ENCODE results near the gene KLHL10.
A peak's percentile ranks its signal among the peaks of the same experiment; 100 is the strongest.
"Not testable (repeated sequence)": the region's sequence is repeated elsewhere in the genome, so short reads cannot be mapped to it uniquely, and the experiment has no call there.

The KLHL10 gene

DNA sequence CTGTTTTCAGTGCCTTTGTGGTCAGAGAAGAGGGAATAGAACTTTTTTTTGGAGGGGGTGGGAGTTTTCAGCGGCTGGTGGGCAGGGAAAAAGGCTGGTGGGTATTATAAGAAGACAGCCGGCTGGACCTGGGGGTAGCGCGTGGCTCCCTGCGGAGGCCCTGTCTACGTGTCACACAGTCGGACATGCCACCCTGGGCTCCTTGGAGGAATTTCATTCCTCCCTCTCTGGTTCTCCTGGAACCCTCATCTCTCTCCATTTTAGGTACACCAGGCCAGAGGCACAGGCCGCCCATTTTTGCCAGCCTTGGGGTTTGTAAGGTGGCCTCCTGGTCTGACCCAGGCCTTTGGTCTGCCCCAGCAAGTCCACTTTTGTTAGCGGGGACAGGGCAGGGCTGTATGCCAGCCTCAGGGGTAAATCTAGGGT, 23.9 kb upstream of the KLHL10 start:
- DNase-seq = no peak

GRCh38 chr17:41814195-41814594, 23.4 kb upstream of the KLHL10 start:
- no peak for DNase-seq

GRCh38 chr17:41816637-41817320, 20.8 kb upstream of the KLHL10 start:
- no peak for DNase-seq

DNA sequence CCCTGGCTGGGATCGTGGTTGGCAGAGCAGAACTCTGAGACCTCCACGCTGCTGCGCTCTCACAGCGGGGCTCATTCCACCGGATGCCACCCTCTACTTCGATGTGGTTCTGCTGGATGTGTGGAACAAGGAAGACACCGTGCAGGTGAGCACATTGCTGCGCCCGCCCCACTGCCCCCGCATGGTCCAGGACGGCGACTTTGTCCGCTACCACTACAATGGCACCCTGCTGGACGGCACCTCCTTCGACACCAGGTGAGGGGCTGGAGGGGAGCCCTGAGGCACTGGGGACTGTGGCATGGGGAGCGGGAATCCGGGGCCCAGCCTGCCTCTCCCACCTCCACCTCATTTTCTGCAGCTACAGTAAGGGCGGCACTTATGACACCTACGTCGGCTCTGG, 19.6 kb upstream of the KLHL10 start:
- no peak for DNase-seq

DNA sequence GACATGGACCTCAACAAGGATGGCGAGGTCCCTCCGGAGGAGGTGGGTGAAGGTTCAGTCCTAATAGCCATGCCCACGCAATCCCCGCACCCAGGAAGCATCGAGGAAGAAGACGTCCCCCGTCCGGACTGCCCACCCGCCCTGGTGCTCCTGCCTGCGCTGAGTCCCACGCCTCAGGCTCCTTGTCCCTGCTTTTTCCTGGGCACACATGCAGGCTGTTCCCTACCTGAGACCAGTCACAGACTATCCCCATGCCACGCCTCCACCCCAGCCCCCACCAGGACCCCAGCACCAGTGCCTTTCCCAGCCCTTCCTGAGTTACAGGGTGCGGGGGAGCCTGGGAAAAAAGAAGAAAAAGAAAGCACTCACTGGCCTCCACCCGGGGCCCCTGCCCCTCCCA, 15.8 kb upstream of the KLHL10 start:
- DNase-seq = no peak

DNA sequence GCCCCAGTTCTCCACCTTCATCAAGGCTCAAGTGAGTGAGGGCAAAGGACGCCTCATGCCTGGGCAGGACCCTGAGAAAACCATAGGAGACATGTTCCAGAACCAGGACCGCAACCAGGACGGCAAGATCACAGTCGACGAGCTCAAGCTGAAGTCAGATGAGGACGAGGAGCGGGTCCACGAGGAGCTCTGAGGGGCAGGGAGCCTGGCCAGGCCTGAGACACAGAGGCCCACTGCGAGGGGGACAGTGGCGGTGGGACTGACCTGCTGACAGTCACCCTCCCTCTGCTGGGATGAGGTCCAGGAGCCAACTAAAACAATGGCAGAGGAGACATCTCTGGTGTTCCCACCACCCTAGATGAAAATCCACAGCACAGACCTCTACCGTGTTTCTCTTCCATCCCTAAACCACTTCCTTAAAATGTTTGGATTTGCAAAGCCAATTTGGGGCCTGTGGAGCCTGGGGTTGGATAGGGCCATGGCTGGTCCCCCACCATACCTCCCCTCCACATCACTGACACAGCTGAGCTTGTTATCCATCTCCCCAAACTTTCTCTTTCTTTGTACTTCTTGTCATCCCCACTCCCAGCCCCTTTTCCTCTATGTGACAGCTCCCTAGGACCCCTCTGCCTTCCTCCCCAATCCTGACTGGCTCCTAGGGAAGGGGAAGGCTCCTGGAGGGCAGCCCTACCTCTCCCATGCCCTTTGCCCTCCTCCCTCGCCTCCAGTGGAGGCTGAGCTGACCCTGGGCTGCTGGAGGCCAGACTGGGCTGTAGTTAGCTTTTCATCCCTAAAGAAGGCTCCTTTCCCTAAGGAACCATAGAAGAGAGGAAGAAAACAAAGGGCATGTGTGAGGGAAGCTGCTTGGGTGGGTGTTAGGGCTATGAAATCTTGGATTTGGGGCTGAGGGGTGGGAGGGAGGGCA, 15.1 kb upstream of the KLHL10 start:
- DNase-seq = no peak

DNA sequence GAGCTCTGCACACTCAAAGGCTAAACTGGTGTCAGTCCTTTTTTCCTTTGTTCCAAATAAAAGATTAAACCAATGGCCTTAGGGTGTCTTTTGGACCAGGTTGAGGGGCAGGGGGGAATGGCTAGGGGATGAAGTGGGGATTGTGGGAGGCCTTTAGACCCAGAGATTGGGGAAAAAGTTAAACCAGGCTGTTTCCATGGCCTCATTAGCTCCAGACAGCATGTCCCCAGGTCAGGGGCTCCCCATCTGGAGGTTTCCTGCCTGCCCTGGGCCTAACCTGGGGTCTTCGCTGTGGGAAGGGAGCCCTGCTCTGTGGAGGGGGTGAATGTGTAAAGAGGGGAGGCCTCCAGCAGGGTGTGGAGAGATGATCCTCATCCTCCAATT, 14.5 kb upstream of the KLHL10 start:
- DNase-seq = no peak

DNA sequence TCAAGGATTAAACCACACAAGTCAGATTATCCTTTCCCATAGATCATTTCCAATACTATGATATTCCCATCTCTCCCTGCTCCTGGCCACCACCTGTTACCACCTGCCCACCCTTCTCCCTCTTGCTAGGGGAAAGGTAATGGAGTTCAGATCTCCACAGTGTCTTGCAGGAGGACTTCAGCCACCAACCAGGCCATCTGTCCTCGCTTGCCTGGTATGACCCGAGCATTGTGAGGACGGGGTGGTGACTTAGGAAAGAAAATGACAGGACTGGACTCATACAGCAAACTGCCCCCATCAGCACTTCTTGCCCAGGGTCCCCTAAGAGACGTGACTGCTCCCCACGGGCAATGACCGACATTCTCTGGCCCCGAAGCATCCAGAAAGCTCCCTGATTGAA, 14.0 kb upstream of the KLHL10 start:
- no peak for DNase-seq

DNA sequence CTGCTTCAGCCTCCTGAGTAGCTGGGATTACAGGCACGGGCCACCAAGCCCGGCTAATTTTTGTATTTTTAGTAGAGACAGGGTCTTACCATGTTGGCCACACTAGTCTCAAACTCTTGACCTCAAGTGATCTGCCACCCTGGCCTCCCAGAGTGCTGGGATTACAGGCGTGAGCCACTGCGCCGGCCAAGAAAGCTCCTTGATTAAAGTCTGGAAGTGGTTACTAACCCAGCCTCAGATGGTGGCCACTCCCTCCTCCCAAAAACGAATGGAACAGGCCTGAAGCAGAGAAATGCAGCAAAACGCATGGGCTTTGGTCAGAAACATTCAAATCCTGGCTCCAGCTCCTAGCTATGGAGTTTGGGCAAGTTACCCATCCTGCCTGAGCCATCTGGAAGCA, 13.5 kb upstream of the KLHL10 start:
- no peak for DNase-seq

- DNase-seq = no peak
These were observed 12.3 kb upstream of the KLHL10 start for GRCh38 chr17:41825175-41825845.

- DNase-seq = not testable (repeated sequence)
These were observed 7.7 kb upstream of the KLHL10 start for GRCh38 chr17:41829961-41830360.

GRCh38 chr17:41835214-41835799, 2.3 kb upstream of the KLHL10 start:
- DNase-seq = no peak

- peak; percentile 44 for DNase-seq
These were observed 1.6 kb upstream of the KLHL10 start, which contains the start of gene NT5C3B for GRCh38 chr17:41835800-41836549. NT5C3B (minus strand) TSS chr17:41836232; CDS start chr17:41836193, 39 bp downstream.

- no peak for DNase-seq
These were observed 952 bp upstream of the KLHL10 start for GRCh38 chr17:41836550-41837196.

DNA sequence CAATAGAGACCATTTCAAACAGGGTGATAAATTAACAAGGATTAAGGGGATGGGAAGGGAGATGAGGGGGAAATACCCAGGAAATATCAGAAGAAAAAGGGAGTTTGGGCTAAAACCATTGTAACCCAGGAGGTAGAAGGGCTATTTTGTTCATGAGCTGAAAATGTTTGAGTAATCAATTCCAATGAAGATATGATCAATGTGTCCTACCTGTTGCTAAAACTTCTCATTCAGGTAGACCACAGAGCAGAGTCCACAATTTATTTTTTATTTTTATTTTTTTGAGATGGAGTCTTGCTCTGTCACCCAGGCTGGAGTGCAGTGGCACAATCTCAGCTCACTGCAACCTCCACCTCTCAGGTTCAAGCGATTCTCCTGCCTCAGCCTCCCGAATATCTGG, 1.8 kb downstream of the KLHL10 start:
- not testable (repeated sequence) for DNase-seq

DNA sequence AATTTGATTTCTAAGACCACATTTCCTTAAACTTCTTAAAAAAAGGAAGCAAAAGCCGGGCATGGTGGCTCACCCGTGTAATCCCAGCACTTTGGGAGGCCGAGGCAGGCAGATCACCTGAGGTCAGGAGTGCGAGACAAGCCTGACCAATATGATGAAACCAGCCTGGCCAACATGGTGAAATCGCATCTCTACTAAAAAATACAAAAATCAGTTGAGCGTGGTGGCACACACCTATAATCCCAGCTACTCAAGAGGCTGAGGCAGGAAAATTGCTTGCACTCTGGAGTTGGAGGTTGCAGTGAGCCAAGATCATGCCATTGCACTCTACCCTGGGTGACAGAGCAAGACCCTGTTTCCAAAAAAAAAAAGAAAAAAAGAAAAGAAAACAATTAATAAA, 3.2 kb downstream of the KLHL10 start:
- DNase-seq = not testable (repeated sequence)

DNA sequence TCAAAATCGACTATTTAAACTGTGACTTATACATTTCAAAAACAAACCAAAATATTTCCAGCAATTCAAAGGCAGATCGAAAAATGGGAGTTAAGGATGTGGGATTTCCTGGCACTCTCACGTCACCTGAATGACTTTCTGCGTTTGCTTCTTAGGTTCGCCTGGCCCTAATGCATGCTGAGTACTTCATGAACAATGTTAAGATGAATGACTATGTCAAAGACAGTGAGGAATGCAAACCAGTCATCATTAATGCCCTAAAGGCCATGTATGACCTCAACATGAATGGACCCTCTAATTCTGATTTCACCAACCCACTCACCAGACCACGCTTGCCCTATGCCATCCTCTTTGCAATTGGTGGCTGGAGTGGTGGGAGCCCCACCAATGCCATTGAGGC, 7.3 kb downstream of the KLHL10 start:
- DNase-seq = no peak

GRCh38 chr17:41848788-41849187, 11.2 kb downstream of the KLHL10 start:
- DNase-seq = no peak

DNA sequence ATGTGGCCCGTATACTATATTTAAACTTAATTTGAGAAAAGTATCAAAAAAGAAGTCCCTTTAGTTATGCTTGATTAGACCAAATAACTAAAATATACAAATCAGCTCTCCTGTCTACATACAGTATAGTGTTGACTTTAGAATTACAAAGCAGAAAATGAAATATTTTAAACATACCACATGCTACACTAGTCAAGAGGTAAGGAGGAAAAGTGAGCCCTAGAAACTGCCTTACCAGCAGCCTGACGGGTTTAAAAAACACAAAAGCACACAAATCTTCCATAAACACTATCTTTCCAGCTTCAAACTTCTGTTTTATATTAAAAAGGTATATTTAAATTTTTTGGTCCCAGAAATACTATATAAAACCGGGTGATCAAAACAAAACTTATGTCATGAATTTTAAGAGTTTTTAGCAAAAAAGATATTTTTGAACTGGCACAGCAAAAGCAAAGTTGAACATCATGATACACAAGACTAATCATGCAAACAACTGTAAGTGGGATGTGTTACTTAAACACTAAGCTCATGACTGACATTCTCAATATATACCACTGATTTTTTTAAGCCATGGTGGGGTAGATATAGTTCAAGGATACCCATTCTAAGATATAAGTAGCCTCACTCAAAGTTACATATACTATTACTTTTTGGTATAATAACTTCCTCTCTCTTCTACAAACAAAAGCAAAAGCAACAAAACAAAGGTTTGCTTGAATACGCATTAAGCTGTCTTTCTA, 11.8 kb downstream of the KLHL10 start:
- DNase-seq = no peak

DNA sequence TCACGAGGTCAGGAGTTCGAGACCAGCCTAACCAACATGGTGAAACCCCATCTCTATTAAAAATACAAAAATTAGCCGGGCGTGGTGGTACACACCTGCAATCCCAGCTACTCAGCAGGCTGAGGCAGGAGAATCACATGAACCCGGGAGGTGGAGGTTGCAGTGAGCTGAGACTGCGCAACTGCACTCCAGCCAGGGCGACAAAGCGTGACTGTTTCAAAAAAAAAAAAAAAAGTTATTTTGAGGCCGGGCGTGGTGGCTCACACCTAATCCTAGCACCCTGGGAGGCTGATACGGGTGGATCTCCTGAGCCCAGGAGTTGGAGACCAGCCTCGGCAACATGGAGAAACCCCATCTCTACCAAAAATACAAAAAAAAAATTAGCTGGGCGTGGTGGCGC, 13.8 kb downstream of the KLHL10 start:
- DNase-seq = not testable (repeated sequence)
